22Rv1 (cell line): ENCODE data around the gene IQCK.

Experiments
- ZFX ChIP-seq: fragments of 450-650 bp; IDR thresholded peaks from 2 replicates; pipeline ENCODE4 v1.6.1; 2017; ENCODE audit warnings: antibody characterized with exemption, borderline replicate concordance
- TF ChIP-seq, protein P1 (sequence below): fragments of 450-650 bp; IDR thresholded peaks from 2 replicates; pipeline ENCODE4 v1.5.1; 2017; ENCODE audit warnings: mild to moderate bottlenecking

DNA sequence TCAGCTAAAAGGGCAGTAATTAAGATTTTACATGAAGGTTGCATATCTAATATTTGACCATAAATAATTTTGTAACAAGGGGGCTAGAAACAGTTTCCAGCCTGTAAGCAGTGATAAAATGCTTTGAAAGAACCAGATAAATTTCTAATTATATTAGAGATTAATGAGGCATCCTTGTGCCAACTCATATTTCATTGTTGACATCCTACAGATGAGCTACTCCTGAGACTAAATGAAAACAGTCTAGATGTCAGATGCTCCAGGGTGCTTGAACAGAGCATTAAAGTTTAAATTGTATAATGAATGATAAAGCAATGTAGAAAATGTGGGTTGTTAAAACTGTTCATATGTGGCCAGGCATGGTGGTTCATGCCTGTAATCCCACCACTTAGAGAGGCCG lies 23.3 kb downstream of the IQCK start:
- TF ChIP-seq, protein P1, sequence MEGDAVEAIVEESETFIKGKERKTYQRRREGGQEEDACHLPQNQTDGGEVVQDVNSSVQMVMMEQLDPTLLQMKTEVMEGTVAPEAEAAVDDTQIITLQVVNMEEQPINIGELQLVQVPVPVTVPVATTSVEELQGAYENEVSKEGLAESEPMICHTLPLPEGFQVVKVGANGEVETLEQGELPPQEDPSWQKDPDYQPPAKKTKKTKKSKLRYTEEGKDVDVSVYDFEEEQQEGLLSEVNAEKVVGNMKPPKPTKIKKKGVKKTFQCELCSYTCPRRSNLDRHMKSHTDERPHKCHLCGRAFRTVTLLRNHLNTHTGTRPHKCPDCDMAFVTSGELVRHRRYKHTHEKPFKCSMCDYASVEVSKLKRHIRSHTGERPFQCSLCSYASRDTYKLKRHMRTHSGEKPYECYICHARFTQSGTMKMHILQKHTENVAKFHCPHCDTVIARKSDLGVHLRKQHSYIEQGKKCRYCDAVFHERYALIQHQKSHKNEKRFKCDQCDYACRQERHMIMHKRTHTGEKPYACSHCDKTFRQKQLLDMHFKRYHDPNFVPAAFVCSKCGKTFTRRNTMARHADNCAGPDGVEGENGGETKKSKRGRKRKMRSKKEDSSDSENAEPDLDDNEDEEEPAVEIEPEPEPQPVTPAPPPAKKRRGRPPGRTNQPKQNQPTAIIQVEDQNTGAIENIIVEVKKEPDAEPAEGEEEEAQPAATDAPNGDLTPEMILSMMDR: no peak
- TF ChIP-seq ZFX: no peak
